ENCODE results near the gene VEGFB.
A peak's percentile ranks its signal among the peaks of the same experiment; 100 is the strongest.

VEGFB gene

DNA sequence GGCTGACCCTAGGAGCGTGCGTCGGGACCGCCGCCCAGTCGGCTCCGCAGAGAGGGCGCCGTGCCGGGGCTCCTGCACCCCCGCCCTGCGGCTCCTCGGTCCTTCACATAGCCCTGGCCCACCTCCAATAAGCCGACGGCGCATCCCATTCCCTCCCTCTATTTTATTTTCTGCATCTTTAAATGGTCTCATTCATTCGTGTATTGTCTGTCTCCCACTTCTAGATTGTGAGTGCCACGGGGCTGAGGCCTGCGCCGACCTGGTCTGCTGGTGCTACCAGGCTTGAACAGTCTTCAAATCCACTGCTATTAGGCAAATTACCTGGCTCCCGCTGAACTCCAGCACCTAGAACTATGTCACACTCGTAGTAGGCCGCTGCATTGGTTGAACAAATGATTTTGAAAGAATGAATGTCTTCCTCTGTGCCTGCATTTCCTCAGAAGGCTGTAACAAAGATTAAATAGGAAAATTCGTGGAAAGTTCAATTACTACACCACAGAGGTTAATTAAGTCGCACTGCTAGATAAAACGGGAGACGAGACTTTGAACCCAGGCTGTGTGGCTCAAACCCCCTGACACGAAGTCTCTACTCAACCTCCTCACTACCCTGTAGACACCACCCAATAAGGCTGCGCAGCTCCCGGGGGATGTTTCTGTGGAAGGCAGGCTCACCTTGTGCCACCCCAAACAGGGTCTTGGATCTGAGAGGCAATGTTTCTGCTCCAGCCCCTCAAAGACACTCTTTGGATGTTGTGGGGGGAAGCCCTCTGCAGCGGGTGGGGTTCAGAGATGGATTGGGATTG, 13.5 kb downstream of the VEGFB start:
- DNase-seq = no peak

DNA sequence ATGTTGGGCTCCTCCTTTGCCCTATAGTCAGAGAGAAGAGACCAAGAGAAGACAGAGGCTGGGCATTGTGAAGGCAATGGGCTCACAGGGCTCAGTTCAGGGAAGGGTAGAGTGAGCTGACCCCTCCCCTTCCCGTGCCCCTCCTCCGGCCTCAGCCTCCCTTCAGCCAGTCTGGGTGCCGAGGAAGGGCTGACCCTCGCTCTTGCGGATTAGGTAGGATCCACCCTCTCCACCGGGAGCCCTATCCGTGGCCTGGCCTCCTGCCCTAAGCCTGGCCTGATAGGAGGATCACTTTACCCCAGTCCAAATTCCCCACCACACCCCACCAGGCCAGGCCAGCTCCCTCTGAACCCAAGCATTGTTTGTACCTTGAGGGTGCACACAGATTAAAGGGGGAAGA, 14.2 kb downstream of the VEGFB start:
- DNase-seq = no peak

DNA sequence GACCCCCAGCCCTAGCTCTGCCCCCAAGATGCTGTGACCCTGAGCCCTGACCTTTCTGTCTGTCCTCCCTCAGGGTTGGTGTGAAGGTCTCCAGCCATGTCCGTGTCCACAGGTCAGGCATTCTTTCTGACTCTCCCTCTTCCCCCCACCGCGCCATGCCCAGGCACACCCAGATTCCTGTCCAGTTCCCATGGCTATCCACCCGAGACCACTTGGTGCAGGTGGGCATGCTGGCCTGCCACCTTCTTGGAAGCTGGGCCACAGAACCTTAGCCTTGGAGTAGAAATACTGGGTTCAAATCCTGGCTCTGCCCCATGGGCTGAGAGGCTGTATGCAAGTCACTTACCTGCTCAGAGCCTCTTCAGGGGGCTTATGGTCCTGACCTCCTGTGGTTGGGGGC, 14.7 kb downstream of the VEGFB start:
- no peak for DNase-seq

DNA sequence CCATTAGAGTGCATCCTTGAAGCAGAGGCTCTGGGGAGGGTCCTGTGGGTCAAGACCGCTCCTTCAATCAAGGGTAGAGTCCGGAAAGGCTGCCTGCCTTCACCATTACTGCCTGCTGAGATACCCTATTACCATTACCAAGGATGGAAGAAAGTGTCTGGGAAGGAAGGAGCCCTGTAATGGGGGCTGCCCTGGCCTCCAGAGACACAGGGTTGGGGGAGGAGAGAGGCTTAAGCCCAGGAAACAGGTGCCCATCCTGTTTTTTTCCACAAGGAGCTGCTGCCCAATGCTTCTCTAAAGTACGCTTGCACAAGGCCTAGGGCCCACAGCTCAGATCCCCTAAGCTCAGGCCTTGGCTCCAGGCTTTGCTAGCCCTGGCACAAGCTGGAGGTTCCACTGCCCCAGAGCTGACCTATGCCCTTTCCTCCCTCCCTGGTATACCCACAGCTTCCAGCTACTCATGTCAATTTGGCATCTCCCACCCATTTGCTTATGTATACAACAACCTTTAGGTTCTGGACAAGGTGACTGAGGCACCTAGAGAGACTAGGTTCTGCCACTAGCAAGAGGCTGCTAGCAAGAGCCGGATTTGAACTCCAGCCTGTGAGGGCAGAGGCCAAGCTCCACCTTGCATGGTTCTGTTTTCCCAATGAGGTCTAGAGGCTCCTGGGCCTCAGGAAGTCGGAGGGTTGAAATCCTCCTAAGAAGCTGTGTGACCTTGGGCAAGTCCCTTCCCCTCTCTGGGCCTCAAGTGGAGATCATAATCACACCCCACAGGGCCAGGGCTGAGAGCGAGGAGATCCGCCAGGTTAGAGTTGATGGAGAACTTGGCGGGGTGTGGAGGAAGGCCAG, 15.4 kb downstream of the VEGFB start:
- DNase-seq = no peak

DNA sequence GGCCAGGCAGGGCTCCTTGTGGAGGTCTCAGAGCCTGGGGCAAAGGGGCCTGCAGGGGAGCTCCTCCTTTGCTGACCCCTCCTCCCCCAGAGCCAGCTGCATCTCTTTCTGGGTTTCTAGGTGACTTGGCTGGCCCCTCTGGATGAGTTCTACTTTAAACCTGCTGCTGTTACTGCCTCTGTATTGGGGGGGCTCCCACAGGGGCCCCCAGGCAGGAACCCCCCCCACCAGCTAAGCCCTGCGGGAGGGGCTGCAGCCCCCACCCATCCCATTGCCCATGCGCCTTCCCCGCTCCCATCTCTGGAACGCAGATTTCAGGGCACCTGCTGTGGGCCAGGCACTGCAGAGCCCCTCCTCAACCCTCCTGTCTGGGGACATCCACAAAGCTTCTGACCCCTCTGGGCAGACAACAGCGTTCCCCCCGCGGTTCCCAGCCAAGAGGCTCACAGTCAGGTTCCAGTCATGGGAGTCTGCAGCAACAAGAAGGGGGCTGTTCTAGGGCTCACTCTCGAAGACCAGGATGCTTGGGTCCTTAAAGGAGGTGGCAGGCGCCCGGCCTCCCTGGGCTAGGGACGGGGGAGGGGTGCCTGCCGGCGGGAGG, 16.1 kb downstream of the VEGFB start:
- no peak for DNase-seq

DNA sequence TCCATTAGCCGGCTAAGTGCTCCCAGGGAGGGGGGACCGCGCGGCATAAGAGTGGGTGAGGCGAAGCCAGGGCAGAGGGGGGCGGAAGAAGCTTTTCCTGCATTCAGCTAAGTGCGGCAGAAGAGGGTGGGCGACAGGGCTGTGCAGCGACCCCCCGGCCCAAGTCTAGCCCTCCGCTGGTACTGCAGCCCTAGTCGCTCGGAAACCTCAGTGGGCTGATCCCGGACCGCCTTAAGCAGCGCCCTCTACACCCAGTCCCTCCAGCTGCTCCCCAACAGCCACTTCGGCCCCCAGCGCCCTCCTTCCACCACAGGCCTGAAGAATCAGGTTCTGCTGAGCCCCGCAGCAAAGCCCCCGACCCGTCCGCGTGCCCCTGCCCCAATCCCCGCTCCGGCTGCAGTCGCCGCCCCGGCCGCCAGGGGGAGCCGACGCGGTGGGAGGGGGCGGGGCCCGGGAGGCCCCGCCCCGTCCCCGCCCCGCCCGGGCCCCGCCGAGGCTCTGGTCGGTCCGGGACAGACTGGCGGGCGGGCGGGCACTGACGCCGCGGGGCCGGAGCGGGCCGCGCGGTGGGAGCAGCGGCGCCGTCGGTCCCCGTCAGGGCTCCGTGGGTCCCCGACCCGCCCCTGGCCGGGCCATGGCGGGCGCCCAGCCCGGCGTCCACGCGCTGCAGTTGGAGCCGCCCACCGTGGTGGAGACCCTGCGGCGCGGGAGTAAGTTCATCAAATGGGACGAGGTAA, 16.8 kb downstream of the VEGFB start, which contains the start of gene PLCB3:
TSS of gene PLCB3 (plus strand) at position 515 of the 737 bp plus-strand sequence. CDS start at position 635, 120 bp downstream.
- DNase-seq = peak; percentile 52

DNA sequence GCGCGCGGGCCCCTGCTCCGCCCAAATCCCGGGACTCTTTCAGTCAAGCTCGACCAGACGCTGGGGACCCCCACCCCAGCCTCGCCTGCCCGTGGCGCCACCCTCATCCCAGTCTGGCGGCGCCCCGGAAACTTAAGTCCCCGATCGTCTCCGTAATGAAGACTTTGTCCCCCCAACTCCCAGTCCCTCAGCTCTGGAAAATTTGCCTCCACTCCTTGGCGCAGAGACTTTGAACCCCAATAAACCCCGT, 17.3 kb downstream of the VEGFB start:
- DNase-seq = no peak

DNA sequence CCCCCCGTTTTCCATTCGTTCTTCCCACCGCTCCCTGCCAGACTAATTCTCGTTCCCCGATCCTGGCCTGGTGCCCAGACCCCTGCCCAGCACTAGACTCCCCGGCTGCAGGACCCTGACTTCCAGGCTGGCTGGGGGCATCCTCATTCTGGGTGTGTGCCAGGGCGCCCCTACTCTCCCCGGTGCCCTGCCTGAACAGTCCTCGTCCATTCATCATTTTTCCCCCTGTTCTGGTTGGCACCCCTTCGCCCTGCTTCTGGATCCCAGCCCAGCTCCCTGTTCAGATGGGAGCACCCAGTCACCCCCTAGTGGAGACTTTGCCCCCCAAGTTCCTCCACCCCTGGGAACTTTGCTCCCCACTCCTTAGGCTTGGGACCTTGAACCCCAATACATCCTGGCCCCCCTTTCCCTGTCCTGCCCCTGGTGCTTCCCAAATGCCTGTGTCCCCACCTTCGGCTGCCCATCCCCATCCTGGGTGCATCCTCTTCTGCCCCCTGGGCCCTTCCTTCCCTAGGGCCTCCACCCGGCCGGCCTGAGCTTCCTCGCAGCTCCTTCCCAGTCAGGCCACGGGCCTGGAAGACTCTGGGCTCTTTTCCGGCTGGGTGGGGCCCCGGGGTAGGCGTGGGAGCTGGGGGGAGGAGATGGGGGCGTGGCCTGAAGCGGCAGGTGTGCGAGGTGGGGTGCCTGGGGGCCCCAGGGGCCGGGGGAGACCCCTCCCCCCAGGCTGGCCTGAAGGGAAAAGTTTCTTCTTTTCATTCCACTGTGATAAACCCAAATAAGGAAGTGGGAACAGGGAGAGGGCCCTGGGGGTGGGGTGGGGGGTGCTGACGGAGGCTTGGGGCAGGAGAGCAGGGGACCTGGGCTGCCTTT, 17.9 kb downstream of the VEGFB start:
- DNase-seq = peak; percentile 32

DNA sequence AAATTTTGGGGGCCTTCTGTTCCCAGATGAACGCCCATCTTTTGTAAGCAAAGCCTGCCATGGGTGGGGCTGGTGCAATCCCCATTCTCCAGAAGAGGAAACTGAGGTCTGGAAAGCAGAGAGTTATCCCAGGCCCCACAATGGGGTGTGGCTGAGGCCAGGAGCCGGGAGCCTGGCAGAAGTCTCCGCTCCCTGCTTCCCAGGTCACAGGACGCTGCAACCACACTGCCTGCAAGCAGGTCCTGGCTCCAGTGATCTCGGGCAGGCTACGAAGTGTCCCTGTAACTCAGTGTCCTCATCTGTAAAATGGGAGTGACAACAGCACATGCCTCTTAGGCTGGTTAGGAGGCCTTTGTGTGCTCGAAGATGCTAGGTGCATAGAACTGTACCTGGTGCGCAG, 18.7 kb downstream of the VEGFB start:
- DNase-seq = no peak

DNA sequence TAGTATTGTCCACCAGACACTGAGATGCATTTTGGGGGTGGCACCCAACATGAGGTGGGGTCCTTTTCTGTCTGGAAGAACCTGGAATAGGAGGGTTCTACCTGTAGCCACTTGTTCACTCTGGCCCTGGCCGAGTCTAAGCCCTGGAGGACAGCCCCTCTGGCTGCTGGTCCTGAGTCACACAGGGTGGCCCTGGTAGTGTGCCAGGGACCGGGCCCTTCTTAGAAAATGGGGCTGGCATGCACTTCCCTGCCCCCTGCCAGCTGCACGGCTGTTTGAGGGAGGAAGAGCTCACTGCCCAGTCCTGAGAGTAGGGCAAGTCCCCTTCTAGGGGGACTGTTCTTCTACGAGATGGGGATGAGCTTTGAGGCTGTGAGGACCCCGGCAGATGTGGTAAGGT, 19.1 kb downstream of the VEGFB start:
- DNase-seq = no peak

DNA sequence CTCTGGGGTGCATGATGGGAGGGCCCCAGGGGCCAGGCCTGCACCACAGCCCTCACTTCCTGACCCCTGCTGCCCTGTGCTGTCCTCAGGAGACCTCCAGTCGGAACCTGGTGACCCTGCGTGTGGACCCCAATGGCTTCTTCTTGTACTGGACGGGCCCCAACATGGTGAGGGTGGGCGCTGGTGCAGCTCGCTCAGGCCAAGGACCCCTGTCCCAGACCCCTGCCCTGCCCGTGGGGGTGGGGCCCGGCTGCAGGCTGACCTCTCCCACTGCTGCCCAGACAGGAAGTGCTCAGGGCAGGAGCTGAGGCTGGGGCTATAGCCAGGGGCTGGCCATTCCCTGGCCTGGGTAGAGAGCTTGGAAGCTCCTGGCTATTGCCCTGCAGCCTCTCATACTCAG, 19.9 kb downstream of the VEGFB start:
- no peak for DNase-seq

DNA sequence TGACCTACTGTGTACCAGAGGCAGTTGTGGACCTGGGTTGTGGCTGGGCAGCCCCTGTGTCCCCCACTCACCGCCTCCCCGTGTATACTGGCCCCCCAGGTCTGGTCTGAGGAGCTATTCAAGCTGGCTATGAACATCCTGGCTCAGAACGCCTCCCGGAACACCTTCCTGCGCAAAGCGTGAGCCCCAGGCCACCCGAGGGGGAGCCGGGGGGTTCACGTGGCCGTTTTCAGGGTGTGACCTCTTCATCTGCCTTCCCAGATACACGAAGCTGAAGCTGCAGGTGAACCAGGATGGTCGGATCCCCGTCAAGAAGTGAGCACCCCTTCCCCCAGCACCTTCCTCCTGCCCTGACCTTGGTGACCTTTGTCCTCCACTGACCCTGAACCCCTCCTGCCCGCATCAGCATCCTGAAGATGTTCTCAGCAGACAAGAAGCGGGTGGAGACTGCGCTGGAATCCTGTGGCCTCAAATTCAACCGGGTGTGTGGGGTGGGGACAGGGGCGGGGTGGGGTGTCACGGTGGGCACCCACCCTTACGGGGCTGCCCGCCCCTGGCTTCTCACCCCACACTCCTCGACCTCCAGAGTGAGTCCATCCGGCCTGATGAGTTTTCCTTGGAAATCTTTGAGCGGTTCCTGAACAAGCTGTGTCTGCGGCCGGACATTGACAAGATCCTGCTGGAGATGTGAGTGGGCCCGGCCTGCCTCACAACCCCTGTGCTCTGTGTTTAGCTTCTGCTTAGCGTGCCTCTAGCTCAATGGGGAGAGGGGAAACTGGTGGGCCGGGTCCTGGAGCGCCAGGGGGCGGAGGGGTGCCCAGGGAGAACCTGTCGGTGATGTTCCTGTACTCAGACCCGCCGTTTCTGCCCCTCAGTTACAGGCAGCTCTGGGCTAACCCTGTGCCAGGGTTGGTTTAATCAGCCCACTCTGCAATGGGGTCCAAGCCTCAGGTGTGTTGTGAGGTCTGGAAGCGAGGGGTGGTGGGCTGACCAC, 21.0 kb downstream of the VEGFB start:
- no peak for DNase-seq

DNA sequence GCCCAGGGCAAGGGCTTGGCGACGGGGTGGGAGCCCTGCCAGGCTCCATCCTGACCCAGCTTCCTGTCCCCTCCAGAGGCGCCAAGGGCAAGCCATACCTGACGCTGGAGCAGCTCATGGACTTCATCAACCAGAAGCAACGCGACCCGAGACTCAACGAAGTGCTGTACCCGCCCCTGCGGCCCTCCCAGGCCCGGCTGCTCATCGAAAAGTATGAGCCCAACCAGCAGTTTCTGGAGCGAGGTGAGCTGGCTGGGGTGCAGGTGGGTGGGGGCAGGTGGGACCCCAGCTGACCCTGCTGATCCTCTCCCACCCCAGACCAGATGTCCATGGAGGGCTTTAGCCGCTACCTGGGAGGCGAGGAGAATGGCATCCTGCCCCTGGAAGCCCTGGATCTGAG, 21.9 kb downstream of the VEGFB start:
- no peak for DNase-seq

DNA sequence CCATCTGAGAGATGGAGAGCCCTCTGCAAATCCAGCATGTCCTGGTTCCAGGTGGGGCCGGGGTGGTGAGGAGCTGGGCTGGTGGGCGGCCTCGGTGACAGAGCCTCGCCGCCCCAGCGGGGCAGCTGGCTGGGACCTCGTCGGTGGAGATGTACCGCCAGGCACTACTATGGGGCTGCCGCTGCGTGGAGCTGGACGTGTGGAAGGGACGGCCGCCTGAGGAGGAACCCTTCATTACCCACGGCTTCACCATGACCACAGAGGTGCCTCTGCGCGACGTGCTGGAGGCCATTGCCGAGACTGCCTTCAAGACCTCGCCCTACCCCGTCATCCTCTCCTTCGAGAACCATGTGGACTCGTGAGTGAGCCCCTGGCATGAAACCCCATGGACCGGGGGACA, 24.0 kb downstream of the VEGFB start:
- no peak for DNase-seq

DNA sequence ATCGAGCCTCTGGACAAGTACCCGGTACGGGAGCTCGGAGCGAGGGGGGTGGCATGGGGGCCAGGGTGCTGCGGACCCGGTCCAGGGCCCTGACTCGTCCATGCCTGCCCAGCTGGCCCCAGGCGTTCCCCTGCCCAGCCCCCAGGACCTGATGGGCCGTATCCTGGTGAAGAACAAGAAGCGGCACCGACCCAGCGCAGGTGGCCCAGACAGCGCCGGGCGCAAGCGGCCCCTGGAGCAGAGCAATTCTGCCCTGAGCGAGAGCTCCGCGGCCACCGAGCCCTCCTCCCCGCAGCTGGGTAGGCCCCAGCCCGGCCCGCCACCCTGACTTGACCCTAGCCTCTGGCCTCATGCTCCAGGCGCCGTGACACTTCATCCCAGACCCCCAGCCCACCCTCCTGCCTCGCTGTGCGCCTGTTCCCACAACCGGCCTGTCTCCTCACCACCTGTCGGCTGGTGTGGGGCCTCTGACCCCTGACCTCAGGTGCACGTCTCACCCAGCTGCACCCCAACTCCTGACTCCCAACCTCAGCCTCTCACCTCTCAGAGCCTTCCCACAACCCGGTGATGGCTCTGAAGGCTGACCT, 24.7 kb downstream of the VEGFB start:
- no peak for DNase-seq

DNA sequence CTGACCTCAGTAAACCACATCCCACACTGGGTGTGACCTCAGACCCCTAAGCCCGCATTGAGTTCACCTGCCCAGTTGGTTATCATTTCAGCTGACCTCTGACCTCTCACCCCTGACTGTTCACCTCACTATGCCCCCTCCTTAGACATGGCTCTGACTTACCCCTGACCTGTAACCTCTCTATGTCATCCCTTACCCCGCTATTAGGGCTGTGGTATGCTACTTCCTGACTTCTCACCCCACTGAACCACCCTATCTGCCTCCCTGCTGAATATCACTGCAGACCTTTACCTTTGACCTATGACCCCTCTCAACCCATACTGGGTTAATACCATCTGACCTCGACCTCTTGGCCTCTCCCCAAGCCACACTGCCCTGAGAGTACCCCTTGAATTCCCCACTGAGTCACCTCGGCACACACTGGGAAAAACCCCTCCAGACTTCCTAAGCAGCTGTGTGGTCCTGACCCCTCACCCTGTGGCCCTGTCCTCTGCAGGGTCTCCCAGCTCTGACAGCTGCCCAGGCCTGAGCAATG, 25.2 kb downstream of the VEGFB start:
- no peak for DNase-seq

DNA sequence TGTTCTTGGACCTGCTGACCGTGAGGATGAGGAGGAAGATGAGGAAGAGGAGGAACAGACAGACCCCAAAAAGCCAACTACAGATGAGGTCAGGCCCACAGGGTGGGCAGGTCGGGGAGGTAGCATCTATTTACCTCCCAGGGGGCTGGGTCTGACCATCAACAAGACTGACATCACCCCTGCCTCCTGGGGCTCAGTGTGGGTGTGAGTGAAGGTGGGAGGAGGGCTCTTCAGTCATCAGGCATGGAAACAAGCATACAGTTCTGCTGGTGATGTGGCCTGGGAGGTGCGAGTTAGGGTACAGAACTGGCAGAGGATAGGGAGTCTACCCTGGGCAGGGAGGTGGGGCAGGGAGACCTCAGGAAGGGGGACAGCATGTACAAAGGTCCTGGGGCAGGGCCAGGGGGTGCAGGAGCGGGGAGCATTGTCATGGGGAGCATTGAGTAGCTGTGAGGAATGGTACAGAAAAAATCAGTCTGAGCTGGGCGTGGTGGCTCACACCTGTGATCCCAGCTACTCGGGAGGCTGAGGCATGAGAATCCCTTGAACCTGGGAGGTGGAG, 25.8 kb downstream of the VEGFB start:
- DNase-seq = no peak

DNA sequence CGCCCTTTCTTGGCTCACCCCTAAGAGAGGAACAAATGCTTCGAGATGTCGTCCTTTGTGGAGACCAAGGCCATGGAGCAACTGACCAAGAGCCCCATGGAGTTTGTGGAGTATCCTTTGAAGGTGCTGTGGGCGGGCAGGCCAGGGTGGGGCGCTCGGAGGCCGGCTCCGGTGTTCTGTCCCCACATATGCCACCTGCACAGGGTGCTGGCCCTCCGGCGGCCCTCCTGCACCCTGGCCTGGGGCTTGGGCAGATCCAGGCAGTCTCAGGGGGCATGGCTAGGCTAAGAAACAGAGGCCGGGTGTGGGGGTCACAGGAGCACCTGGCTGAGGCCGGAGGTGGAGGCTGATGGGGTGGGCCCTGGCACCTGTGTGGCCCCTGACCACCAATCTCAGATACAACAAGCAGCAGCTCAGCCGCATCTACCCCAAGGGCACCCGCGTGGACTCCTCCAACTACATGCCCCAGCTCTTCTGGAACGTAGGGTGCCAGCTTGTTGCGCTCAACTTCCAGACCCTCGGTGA, 27.2 kb downstream of the VEGFB start:
- no peak for DNase-seq

DNA sequence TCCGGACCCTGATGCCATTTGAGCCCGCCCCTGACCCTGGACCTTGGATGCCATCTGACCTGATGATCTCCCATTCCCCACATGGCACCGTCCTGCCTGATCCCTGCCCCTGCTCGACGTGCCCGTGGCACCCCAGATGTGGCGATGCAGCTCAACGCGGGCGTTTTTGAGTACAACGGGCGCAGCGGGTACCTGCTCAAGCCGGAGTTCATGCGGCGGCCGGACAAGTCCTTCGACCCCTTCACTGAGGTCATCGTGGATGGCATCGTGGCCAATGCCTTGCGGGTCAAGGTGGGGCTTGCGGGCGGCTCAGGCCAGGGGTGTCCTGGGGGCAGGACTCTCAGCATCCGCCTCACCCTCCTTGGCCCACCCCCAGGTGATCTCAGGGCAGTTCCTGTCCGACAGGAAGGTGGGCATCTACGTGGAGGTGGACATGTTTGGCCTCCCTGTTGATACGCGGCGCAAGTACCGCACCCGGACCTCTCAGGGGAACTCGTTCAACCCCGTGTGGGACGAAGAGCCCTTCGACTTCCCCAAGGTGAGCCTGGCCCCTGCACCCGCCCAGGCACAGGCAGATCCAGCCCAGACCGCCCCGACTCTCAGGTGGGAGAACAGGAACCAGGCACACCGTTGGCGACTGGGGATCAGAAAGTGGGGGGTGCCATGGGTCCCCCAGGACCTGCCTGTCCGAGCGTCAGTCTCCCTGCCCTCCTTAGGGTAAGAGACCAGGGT, 28.1 kb downstream of the VEGFB start:
- no peak for DNase-seq
